ENCODE measurements around the gene GLIS1.
"Not testable (repeated sequence)": the region's sequence is repeated elsewhere in the genome, so short reads cannot be mapped to it uniquely, and the experiment has no call there.

DNA sequence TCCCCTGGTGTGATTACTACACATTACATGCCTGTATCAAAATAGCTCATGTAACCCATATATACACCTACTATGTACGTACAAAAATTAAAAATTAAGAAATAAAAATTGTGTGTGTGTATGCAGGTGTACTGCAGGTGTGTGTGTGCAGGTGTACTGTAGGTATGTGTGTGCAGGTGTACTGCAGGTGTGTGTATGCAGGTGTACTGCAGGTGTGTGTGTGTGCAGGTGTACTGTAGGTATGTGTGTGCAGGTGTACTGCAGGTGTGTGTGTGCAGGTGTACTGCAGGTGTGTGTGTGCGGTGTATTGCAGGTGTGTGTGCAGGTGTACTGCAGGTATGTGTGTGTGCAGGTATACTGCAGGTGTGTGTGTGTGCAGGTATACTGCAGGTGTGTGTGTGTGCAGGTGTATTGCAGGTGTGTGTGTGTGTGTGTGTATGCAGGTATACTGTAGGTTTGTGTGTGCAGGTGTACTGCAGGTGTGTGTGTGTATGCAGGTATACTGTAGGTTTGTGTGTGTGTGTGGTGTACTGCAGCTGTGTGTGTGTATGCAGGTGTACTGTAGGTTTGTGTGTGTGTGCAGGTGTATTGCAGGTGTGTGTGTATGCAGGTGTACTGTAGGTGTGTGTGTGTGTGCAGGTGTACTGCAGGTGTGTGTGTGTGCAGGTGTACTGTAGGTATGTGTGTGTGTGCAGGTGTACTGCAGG, 183.2 kb downstream of the GLIS1 start:
- not testable (repeated sequence) for TF ChIP-seq EZH2 (IDR thresholded peaks at IDR 0.05; ENCODE audit: borderline replicate concordance, insufficient read depth, low read length, poor library complexity, severe bottlenecking); CTCF (IDR thresholded peaks at IDR 0.05; ENCODE audit: poor library complexity, severe bottlenecking); EP300 (conservative IDR thresholded peaks at IDR 0.05; ENCODE audit: poor library complexity, severe bottlenecking)
- TF ChIP-seq, protein P1, sequence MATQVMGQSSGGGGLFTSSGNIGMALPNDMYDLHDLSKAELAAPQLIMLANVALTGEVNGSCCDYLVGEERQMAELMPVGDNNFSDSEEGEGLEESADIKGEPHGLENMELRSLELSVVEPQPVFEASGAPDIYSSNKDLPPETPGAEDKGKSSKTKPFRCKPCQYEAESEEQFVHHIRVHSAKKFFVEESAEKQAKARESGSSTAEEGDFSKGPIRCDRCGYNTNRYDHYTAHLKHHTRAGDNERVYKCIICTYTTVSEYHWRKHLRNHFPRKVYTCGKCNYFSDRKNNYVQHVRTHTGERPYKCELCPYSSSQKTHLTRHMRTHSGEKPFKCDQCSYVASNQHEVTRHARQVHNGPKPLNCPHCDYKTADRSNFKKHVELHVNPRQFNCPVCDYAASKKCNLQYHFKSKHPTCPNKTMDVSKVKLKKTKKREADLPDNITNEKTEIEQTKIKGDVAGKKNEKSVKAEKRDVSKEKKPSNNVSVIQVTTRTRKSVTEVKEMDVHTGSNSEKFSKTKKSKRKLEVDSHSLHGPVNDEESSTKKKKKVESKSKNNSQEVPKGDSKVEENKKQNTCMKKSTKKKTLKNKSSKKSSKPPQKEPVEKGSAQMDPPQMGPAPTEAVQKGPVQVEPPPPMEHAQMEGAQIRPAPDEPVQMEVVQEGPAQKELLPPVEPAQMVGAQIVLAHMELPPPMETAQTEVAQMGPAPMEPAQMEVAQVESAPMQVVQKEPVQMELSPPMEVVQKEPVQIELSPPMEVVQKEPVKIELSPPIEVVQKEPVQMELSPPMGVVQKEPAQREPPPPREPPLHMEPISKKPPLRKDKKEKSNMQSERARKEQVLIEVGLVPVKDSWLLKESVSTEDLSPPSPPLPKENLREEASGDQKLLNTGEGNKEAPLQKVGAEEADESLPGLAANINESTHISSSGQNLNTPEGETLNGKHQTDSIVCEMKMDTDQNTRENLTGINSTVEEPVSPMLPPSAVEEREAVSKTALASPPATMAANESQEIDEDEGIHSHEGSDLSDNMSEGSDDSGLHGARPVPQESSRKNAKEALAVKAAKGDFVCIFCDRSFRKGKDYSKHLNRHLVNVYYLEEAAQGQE (IDR thresholded peaks at IDR 0.05; ENCODE audit: borderline replicate concordance): not testable (repeated sequence)

Measured in neural cell (in vitro differentiated cells).